GM20431 (cell line): Measurements from ENCODE around the gene PCDHA13.
"Not testable (repeated sequence)": the region's sequence is repeated elsewhere in the genome, so short reads cannot be mapped to it uniquely, and the experiment has no call there.

Source experiments
- in situ Hi-C: fragments of 300-500 bp; cut with MseI, MboI; formaldehyde crosslinking; loops from one replicate; pipeline ENCODE4 v1.15.0; 2020; ENCODE audit warnings: low sequenced_read_pairs; ENCODE audit not compliant: unreplicated experiment

The PCDHA13 gene, protein sequence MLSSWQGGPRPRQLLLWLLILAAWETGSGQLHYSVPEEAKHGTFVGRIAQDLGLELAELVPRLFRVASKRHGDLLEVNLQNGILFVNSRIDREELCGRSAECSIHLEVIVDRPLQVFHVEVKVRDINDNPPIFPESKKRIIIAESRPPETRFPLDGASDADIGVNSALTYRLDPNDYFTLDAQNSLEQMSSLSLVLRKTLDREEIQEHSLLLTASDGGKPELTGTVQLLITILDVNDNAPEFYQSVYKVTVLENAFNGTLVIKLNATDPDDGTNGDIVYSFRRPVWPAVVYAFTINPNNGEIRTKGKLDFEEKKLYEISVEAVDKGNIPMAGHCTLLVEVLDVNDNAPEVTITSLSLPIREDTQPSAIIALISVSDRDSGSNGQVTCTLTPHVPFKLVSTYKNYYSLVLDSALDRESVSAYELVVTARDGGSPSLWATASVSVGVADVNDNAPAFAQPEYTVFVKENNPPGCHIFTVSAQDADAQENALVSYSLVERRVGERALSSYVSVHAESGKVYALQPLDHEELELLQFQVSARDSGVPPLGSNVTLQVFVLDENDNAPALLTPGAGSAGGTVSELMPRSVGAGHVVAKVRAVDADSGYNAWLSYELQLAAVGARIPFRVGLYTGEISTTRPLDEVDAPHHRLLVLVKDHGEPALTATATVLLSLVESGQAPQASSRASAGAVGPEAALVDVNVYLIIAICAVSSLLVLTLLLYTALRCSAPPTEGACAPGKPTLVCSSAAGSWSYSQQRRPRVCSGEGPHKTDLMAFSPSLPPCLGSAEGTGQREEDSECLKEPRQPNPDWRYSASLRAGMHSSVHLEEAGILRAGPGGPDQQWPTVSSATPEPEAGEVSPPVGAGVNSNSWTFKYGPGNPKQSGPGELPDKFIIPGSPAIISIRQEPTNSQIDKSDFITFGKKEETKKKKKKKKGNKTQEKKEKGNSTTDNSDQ

GRCh38 chr5:140881889-140882590, at the start of gene PCDHA13:
PCDHA13 (plus strand) TSS chr5:140882124; CDS start chr5:140882269, 145 bp downstream.
- in situ Hi-C loops, result no loop called here

- in situ Hi-C loops, result no loop called here
Observed at GRCh38 chr5:140833993-140834392, 47.9 kb upstream of the PCDHA13 start, which contains the start of gene PCDHA7. PCDHA7 (plus strand) TSS chr5:140834269; CDS start chr5:140834384, 115 bp downstream.

DNA sequence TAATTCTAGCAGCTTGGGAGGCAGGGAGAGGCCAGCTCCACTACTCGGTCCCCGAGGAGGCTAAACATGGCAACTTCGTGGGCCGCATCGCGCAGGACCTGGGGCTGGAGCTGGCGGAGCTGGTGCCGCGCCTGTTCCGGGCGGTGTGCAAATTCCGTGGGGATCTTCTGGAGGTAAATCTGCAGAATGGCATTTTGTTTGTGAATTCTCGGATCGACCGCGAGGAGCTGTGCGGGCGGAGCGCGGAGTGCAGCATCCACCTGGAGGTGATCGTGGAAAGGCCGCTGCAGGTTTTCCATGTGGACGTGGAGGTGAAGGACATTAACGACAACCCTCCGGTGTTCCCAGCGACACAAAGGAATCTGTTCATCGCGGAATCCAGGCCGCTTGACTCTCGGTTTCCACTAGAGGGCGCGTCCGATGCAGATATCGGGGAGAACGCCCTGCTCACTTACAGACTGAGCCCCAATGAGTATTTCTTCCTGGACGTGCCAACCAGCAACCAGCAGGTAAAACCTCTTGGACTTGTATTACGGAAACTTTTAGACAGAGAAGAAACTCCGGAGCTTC, 47.4 kb upstream of the PCDHA13 start:
- in situ Hi-C loops, result not testable (repeated sequence)

- in situ Hi-C loops, result no loop called here
Observed at GRCh38 chr5:140835622-140836510, 46.1 kb upstream of the PCDHA13 start.

GRCh38 chr5:140840978-140841962, 40.7 kb upstream of the PCDHA13 start, which contains the start of gene PCDHA8:
PCDHA8 (plus strand) TSS chr5:140841187; CDS start chr5:140841322, 135 bp downstream.
- in situ Hi-C loops, result no loop called here

DNA sequence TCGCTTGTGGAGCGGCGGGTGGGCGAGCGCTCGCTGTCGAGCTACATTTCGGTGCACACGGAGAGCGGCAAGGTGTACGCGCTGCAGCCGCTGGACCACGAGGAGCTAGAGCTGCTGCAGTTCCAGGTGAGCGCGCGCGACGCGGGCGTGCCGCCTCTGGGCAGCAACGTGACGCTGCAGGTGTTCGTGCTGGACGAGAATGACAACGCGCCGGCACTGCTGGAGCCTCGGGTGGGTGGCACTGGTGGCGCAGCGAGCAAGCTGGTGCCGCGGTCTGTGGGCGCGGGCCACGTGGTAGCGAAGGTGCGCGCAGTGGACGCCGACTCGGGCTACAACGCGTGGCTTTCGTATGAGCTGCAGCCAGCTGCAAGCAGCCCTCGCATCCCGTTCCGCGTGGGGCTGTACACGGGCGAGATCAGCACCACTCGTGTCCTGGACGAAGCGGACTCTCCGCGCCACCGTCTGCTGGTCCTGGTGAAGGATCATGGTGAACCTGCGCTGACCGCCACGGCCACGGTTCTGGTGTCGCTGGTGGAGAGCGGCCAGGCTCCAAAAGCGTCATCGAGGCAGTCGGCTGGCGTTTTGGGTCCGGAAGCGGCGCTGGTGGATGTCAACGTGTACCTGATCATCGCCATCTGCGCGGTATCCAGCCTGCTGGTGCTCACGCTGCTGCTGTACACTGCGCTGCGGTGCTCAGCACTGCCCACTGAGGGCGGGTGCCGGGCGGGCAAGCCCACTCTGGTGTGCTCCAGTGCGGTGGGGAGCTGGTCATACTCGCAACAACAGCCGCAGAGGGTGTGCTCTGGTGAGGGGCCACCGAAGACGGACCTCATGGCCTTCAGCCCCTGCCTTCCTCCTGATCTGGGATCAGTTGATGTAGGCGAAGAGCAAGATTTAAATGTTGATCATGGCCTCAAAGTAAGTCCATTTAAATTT, 38.9 kb upstream of the PCDHA13 start:
- in situ Hi-C loops, result no loop called here

DNA sequence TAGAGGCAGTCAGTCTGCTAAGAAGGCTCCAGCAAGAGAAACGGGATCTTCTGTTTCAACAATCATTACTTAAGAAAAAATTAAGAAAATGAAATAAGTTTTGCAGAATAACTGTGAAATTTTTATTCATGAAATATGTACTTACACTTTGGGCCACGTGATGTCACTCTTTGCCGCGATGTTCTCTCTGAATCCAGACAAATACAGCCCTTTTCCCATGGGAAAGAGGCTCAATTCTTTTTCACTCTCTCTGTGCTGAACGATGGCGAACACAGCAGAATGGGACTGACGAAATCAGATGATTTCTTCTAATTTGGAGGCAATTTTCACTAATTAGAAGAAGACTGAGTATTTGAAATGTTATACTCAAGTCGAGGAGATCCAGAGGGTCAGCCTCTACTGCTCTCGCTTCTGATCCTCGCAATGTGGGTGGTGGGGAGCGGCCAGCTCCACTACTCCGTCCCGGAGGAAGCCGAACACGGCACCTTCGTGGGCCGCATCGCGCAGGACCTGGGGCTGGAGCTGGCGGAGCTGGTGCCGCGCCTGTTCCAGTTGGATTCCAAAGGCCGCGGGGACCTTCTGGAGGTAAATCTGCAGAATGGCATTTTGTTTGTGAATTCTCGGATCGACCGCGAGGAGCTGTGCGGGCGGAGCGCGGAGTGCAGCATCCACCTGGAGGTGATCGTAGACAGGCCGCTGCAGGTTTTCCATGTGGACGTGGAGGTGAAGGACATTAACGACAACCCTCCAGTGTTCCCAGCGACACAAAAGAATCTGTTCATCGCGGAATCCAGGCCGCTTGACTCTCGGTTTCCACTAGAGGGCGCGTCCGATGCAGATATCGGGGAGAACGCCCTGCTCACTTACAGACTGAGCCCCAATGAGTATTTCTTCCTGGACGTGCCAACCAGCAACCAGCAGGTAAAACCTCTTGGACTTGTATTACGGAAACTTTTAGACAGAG, 33.5 kb upstream of the PCDHA13 start, which contains the start of gene PCDHA9:
TSS of gene PCDHA9 (plus strand) at position 244 of the 964 bp plus-strand sequence. CDS start at position 358, 114 bp downstream.
- in situ Hi-C loops, result not testable (repeated sequence)

- in situ Hi-C loops, result not testable (repeated sequence)
Observed at GRCh38 chr5:140849831-140850634, 31.9 kb upstream of the PCDHA13 start.

DNA sequence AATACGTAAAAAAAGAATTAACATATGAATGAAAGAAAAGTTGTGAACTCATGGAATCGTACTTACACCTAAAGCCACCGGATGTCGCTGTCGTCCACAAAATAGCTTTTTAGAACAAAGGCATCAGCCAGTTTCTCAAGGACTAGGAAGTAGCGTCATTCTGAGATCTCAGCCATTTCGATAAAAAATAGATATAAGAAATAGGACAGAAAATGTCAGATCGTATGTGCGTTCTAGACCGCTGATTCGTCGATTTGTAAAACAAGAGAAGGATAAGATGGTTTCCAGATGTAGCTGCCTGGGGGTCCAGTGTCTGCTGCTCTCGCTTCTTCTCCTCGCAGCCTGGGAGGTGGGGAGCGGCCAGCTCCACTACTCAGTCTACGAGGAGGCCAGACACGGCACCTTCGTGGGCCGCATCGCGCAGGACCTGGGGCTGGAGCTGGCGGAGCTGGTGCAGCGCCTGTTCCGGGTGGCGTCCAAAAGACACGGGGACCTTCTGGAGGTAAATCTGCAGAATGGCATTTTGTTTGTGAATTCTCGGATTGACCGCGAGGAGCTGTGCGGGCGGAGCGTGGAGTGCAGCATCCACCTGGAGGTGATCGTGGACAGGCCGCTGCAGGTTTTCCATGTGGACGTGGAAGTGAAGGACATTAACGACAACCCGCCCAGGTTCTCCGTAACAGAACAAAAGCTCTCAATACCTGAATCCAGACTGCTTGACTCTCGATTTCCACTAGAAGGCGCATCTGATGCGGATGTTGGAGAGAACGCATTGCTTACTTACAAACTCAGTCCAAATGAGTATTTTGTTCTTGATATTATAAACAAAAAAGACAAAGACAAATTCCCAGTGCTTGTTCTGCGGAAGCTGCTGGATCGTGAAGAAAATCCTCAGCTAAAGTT, 25.9 kb upstream of the PCDHA13 start, which contains the start of gene PCDHA10:
TSS of gene PCDHA10 (plus strand) at position 126 of the 903 bp plus-strand sequence. CDS start at position 278, 152 bp downstream.
- in situ Hi-C loops, result no loop called here

DNA sequence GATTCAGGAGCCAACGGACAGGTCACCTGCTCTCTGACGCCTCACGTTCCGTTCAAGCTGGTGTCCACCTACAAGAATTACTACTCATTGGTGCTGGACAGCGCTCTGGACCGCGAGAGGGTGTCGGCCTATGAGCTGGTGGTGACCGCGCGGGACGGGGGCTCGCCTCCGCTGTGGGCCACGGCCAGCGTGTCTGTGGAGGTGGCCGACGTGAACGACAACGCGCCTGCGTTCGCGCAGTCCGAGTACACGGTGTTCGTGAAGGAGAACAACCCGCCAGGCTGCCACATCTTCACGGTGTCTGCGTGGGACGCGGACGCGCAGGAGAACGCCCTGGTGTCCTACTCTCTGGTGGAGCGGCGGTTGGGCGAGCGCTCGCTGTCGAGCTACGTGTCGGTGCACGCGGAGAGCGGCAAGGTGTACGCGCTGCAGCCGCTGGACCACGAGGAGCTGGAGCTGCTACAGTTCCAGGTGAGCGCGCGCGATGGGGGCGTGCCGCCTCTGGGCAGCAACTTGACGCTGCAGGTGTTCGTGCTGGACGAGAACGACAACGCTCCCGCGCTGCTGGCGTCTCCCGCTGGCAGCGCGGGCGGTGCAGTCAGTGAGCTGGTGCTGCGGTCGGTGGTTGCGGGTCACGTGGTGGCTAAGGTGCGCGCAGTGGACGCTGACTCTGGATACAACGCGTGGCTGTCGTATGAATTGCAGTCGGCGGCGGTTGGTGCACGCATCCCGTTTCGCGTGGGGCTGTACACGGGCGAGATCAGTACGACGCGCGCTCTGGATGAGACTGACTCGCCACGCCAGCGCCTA, 24.5 kb upstream of the PCDHA13 start:
- in situ Hi-C loops, result no loop called here

DNA sequence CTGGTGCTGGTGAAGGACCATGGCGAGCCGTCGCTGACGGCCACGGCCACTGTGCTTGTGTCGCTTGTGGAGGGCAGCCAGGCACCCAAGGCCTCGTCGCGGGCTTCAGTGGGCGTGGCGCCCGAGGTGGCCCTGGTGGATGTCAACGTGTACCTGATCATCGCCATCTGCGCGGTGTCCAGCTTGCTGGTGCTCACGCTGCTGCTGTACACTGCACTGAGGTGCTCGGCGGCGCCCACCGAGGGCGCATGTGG, 24.0 kb upstream of the PCDHA13 start:
- in situ Hi-C loops, result no loop called here

DNA sequence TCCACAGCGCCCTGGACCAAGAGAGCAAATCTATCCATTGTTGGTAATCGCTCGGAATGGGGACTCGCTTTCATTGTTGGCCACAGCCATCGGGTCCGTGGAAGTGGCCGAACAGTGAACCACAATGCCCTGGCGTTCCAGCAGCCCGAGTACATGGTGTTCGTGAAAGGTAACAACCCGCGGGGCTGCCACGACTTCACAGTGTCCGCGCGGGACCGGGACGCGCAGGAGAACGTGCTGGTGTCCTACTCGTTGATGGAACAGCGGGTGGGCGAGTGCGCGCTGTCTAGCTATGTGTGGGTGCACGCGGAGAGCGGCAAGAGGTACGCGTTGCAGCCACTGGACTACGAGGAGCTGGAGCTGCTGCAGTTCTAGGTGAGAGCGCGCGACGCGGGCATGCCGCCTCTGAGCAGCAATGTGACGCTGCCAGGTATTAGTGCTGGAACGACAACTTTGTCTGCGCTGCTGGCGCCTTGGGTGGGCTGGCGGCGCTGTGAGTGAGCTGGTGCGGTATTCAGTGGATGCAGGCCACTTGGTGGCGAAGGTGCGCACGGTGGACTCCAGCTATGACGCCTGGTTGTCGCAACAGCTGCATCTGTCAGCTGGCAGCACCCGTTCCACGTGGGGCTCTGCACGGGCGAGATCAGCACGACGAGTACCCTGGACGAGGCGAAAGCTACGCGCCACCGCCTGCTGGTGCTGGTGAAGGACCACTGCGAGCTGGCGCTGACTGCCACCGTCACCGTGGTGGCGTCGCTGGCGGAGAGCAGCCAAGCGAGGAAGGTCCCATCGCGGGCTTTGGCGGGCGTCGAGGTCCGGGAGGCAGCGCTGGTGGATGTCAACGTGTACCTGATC, 19.3 kb upstream of the PCDHA13 start:
- in situ Hi-C loops, result no loop called here
